22Rv1 (cell line): ENCODE results near the gene LTBP1.

Experiments used
- ZFX ChIP-seq: fragments of 450-650 bp; IDR thresholded peaks from 2 replicates; pipeline ENCODE4 v1.6.1; 2017; ENCODE audit warnings: antibody characterized with exemption, borderline replicate concordance
- TF ChIP-seq, protein P1 (sequence below): fragments of 450-650 bp; IDR thresholded peaks from 2 replicates; pipeline ENCODE4 v1.5.1; 2017; ENCODE audit warnings: mild to moderate bottlenecking

DNA sequence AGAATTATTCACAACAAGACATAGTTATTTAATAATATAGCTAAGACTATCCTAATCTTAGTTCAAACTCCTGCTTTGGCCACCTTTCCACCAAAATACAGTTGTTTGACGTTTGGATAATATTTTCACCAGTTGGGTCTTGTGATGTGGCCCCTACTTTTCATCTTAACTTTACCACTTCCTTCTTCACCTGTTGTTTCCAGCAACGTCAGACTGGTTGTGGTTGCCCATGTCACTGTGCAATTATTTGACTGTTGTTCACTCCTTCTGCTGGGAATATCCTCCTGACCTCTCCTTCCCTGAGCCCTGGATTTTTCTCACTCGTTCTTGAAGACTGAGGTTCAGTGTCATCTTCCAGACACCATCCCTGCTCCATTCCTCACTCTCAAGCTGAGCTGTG is 397.5 kb downstream of the LTBP1 start:
- TF ChIP-seq, protein P1, sequence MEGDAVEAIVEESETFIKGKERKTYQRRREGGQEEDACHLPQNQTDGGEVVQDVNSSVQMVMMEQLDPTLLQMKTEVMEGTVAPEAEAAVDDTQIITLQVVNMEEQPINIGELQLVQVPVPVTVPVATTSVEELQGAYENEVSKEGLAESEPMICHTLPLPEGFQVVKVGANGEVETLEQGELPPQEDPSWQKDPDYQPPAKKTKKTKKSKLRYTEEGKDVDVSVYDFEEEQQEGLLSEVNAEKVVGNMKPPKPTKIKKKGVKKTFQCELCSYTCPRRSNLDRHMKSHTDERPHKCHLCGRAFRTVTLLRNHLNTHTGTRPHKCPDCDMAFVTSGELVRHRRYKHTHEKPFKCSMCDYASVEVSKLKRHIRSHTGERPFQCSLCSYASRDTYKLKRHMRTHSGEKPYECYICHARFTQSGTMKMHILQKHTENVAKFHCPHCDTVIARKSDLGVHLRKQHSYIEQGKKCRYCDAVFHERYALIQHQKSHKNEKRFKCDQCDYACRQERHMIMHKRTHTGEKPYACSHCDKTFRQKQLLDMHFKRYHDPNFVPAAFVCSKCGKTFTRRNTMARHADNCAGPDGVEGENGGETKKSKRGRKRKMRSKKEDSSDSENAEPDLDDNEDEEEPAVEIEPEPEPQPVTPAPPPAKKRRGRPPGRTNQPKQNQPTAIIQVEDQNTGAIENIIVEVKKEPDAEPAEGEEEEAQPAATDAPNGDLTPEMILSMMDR = no peak
- TF ChIP-seq ZFX = no peak
